K562 (cell line): ENCODE results near the gene BIRC5. TPM values are rescaled to one million over a fixed set of nuclear protein-coding genes. Genes with fewer than 3 reads are reported as not detected.

ENCODE experiments used
- ARID4B ChIP-seq: sonication (generic); formaldehyde crosslinking; IDR thresholded peaks from 2 replicates; pipeline ENCODE4 v1.8.0; 2022; ENCODE audit warnings: mild to moderate bottlenecking, missing genetic modification reagents
- BMI1 ChIP-seq: fragments of 150-350 bp; IDR thresholded peaks from 2 replicates; pipeline ENCODE4 v1.6.1; 2014; ENCODE audit warnings: low read length
- CBX1 ChIP-seq: sonication (generic); IDR thresholded peaks from 2 replicates; pipeline ENCODE4 v1.6.1; 2016; ENCODE audit warnings: antibody characterized with exemption, low read depth, mild to moderate bottlenecking
- GMEB1 ChIP-seq: fragments of 250-450 bp; sonication (Bioruptor Pico); IDR thresholded peaks from 2 replicates; pipeline ENCODE4 v1.4.0; 2020; ENCODE audit warnings: mild to moderate bottlenecking
- GTF2E2 ChIP-seq: fragments of 200-800 bp; sonication (Bioruptor generic); IDR thresholded peaks from 2 replicates; pipeline ENCODE4 v1.6.1; 2016; ENCODE audit warnings: missing genetic modification characterization, missing compliant biosample characterization
- HDAC1 ChIP-seq, 2 experiments: fragments of 450-650 bp; IDR thresholded peaks; 2 replicates each; pipeline ENCODE4 v1.6.1; 2016 to 2017; ENCODE audit warnings: inconsistent platforms in 1 of 2, mild to moderate bottlenecking in 1 of 2, moderate library complexity in 1 of 2
- HDGF ChIP-seq: fragments of 450-650 bp; IDR thresholded peaks from 2 replicates; pipeline ENCODE4 v1.6.1; 2016
- KDM4B ChIP-seq, 2 experiments: fragments of 450-650 bp in 1 of 2; sonication (generic) in 1 of 2; IDR thresholded peaks; 2 replicates each; pipeline ENCODE4 v1.6.1; 2016 to 2017; ENCODE audit warnings: borderline replicate concordance in 2 of 2, antibody characterized with exemption in 1 of 2, low read depth in 1 of 2, mild to moderate bottlenecking in 1 of 2
- LARP7 ChIP-seq: fragments of 450-650 bp; IDR thresholded peaks from 2 replicates; pipeline ENCODE4 v1.6.1; 2016
- MCM2 ChIP-seq: fragments of 450-650 bp; IDR thresholded peaks from 2 replicates; pipeline ENCODE4 v1.6.1; 2017; ENCODE audit warnings: low read depth, mild to moderate bottlenecking
- STAT5A ChIP-seq: IDR thresholded peaks from 2 replicates; pipeline ENCODE4 v1.6.1; 2012; ENCODE audit warnings: low read length, inconsistent platforms, borderline replicate concordance
- ZBTB1 ChIP-seq: sonication (generic); formaldehyde crosslinking; IDR thresholded peaks from 2 replicates; pipeline ENCODE4 v1.8.1; 2023; ENCODE audit warnings: missing genetic modification reagents, low read depth, mild to moderate bottlenecking, borderline replicate concordance
- polyA plus RNA-seq, 8 experiments: library from polyadenylated mRNA; depleted of rRNA in 4 of 8; stranded (reverse) in 5 of 8; unstranded in 3 of 8; fragments of >200 nt; fragmentation: Nextera tagmentation in 2 of 8; fragmentation: Illumina TruSeq in 1 of 8; extraction: Ambion mirVana in 2 of 8; extraction: Trizol in 1 of 8; gene quantifications; 2 replicates each; pipeline versions ENCODE4 v1.2.1 to v1.2.3, GENCODE V29; 2011 to 2014; ENCODE audit warnings: inconsistent platforms in 1 of 8, missing spikeins in 1 of 8
- total RNA-seq, 7 experiments: library from RNA; depleted of rRNA in 6 of 7; stranded (reverse); fragments of >200 nt in 6 of 7; fragmentation: Illumina TruSeq in 2 of 7; extraction: Trizol in 2 of 7; gene quantifications; 2 replicates each; pipeline versions ENCODE4 v1.2.1 to v1.2.3, GENCODE V29; 2011 to 2021; ENCODE audit warnings: low replicate concordance in 1 of 7
- TF ChIP-seq, protein P1 (sequence below): fragments of 250-450 bp; sonication (Bioruptor Pico); IDR thresholded peaks from 2 replicates; pipeline ENCODE4 v1.8.0; 2022; ENCODE audit warnings: inconsistent platforms
- TF ChIP-seq, protein P2 (sequence below), 2 experiments: fragments of 450-650 bp; conservative IDR thresholded peaks; 2 replicates each; pipeline ENCODE4 v1.6.1; 2017; ENCODE audit warnings: mild to moderate bottlenecking in 2 of 2, moderate library complexity in 2 of 2
- TF ChIP-seq, protein P3 (sequence below): fragments of 450-650 bp; formaldehyde crosslinking; IDR thresholded peaks from 2 replicates; pipeline ENCODE4 v1.4.0; 2020; ENCODE audit warnings: mild to moderate bottlenecking, moderate library complexity

Gene BIRC5
- total and polyA plus RNA-seq, 9 of the 15 experiments (the other 6 are each of a cell fraction or from before 2014, with no cell fraction given) = 64.4 to 140 (median 101) TPM

GRCh38 chr17:78168242-78168902 lies 45.7 kb upstream of the BIRC5 start, which contains the start of gene SYNGR2 (continued):
- no peak; the same call in 1 of the 2 replicates for TF ChIP-seq ARID4B
- no peak for TF ChIP-seq LARP7
- TF ChIP-seq, protein P1, sequence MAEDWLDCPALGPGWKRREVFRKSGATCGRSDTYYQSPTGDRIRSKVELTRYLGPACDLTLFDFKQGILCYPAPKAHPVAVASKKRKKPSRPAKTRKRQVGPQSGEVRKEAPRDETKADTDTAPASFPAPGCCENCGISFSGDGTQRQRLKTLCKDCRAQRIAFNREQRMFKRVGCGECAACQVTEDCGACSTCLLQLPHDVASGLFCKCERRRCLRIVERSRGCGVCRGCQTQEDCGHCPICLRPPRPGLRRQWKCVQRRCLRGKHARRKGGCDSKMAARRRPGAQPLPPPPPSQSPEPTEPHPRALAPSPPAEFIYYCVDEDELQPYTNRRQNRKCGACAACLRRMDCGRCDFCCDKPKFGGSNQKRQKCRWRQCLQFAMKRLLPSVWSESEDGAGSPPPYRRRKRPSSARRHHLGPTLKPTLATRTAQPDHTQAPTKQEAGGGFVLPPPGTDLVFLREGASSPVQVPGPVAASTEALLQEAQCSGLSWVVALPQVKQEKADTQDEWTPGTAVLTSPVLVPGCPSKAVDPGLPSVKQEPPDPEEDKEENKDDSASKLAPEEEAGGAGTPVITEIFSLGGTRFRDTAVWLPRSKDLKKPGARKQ = no peak
- TF ChIP-seq, protein P2, sequence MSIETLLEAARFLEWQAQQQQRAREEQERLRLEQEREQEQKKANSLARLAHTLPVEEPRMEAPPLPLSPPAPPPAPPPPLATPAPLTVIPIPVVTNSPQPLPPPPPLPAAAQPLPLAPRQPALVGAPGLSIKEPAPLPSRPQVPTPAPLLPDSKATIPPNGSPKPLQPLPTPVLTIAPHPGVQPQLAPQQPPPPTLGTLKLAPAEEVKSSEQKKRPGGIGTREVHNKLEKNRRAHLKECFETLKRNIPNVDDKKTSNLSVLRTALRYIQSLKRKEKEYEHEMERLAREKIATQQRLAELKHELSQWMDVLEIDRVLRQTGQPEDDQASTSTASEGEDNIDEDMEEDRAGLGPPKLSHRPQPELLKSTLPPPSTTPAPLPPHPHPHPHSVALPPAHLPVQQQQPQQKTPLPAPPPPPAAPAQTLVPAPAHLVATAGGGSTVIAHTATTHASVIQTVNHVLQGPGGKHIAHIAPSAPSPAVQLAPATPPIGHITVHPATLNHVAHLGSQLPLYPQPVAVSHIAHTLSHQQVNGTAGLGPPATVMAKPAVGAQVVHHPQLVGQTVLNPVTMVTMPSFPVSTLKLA (conservative IDR thresholded peaks at IDR 0.05) = no peak; a peak in 1 of 4 replicates
- TF ChIP-seq, protein P3, sequence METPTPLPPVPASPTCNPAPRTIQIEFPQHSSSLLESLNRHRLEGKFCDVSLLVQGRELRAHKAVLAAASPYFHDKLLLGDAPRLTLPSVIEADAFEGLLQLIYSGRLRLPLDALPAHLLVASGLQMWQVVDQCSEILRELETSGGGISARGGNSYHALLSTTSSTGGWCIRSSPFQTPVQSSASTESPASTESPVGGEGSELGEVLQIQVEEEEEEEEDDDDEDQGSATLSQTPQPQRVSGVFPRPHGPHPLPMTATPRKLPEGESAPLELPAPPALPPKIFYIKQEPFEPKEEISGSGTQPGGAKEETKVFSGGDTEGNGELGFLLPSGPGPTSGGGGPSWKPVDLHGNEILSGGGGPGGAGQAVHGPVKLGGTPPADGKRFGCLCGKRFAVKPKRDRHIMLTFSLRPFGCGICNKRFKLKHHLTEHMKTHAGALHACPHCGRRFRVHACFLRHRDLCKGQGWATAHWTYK (CRISPR knock-in tag) = no peak
- no peak; the same call in 1 of the 2 replicates for TF ChIP-seq ZBTB1 (CRISPR knock-in tag)
- TF ChIP-seq STAT5A = no peak
- TF ChIP-seq GTF2E2 (tag) = no peak
- no peak for TF ChIP-seq HDAC1 (IDR thresholded peaks at IDR 0.05)
- no peak; a peak in 1 of 4 replicates for TF ChIP-seq KDM4B (IDR thresholded peaks at IDR 0.05; ENCODE audit: borderline replicate concordance in 2 of 2, low read depth in 1 of 2)
- peak; percentile 67; the same call in 1 of the 2 replicates for TF ChIP-seq GMEB1 (CRISPR knock-in tag)
- no peak for TF ChIP-seq HDGF
- 0 out of 2 replicates have a peak, but pooled peaks have one; percentile 50 for TF ChIP-seq CBX1
- no peak for TF ChIP-seq BMI1
- TF ChIP-seq MCM2 = no peak
